ENCODE measurements around the gene PDE3B.

GRCh38 chr11:14858404-14858803 lies 214.8 kb downstream of the PDE3B start:
- TF ChIP-seq CTCF (IDR thresholded peaks at IDR 0.05) = no peak
- TF ChIP-seq POLR2A (IDR thresholded peaks at IDR 0.05) = no peak
